Left ventricle myocardium inferior (tissue), 1 donor: ENCODE measurements around the gene HOXA3. TPM values are rescaled to one million over a fixed set of nuclear protein-coding genes. Genes with fewer than 3 reads are reported as not detected.

Experiments used
- DNase-seq: peaks from one replicate; pipeline ENCODE4 v3.0.0-alpha.2; 2020
- H3K27ac ChIP-seq: fragments of 200-600 bp; replicated peaks from 2 replicates; pipeline ENCODE4 v1.8.0; 2021
- H3K27me3 ChIP-seq: fragments of 200-600 bp; 2 replicates; pipeline ENCODE4 v1.8.0; 2021; ENCODE audit warnings: low read depth
- H3K36me3 ChIP-seq: fragments of 200-600 bp; 2 replicates; pipeline ENCODE4 v1.8.0; 2021
- H3K4me1 ChIP-seq: fragments of 200-600 bp; 2 replicates; pipeline ENCODE4 v1.8.0; 2021
- H3K4me3 ChIP-seq: fragments of 200-600 bp; 2 replicates; pipeline ENCODE4 v1.8.0; 2021; ENCODE audit warnings: mild to moderate bottlenecking, moderate library complexity
- H3K9me3 ChIP-seq: fragments of 200-600 bp; replicated peaks from 2 replicates; pipeline ENCODE4 v1.8.0; 2021
- intact Hi-C: fragments of 100-400 bp; cut with micrococcal nuclease; formaldehyde crosslinking; loops from one replicate; pipeline ENCODE4 v1.11.0; 2022
- total RNA-seq: library from RNA; stranded (reverse); fragmentation: NEBNext Ultra II Directional; extraction: Animal tissue kit (Norgen Biotek cat#: 25700); gene quantifications from one replicate; pipeline ENCODE4 v1.2.1, GENCODE V29; 2021
- TF ChIP-seq, protein P1 (sequence below): fragments of 200-600 bp; IDR thresholded peaks from 2 replicates; pipeline ENCODE4 v1.8.0; 2021; ENCODE audit warnings: antibody characterized with exemption, mild to moderate bottlenecking, borderline replicate concordance
- donor health status: DM: no; HTN: yes; CAD: no; lungs with severe emphysema.

Gene HOXA3
- total RNA-seq, 1 donor from 2014 or later, result not detected

DNA sequence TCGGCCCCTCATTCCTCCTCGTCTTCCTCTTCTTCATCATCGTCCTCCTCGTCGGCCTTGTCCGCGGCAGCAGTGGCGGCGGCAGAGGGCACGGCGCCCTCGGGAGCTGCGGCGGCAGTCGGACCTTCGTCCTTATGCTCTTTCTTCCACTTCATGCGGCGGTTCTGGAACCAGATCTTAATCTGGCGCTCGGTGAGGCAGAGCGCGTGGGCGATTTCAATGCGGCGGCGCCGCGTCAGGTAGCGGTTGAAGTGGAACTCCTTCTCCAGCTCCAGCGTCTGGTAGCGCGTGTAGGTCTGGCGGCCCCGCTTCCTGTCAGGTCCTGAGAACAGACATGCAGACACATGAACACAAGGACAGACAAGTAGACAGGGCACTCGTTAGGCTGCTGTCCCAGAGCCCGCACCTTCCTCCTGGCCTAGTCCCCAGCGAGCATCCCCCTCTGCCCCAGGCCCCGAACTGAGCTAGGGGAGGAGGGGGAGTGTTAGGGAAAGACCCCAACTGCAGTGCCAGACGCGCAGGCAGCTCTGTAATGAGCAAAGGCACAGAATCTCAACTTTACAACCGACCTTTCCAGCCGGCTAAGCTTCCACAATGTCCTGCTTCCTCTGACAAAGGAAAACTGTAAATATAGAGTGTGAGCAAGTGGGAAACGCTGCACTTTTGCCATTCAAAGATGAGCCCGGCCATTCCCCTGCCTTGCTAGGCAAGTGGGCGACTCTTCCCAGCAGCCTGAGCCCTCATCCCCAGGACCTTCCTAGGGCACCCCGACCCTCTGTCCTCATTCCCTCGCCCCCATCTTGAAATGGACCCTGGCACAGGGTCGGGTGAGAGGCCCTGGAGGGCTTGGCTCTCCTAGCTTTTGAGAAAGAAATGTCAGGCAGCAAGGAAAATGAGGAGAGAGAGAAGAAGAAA lies 2.8 kb upstream of the HOXA3 start:
- intact Hi-C loops, result no loop called here
- H3K27me3 ChIP-seq, result peaks cover 100% of the 10 kb centered on the region
- H3K9me3 ChIP-seq, result no peaks in the 10 kb centered on the region
- peaks cover 46% of the 10 kb centered on the region for H3K4me1 ChIP-seq
- no peak overlapping the region for H3K27ac ChIP-seq
- TF ChIP-seq, protein P1, sequence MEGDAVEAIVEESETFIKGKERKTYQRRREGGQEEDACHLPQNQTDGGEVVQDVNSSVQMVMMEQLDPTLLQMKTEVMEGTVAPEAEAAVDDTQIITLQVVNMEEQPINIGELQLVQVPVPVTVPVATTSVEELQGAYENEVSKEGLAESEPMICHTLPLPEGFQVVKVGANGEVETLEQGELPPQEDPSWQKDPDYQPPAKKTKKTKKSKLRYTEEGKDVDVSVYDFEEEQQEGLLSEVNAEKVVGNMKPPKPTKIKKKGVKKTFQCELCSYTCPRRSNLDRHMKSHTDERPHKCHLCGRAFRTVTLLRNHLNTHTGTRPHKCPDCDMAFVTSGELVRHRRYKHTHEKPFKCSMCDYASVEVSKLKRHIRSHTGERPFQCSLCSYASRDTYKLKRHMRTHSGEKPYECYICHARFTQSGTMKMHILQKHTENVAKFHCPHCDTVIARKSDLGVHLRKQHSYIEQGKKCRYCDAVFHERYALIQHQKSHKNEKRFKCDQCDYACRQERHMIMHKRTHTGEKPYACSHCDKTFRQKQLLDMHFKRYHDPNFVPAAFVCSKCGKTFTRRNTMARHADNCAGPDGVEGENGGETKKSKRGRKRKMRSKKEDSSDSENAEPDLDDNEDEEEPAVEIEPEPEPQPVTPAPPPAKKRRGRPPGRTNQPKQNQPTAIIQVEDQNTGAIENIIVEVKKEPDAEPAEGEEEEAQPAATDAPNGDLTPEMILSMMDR, result no peak
- H3K36me3 ChIP-seq, result no peaks in the 10 kb centered on the region
- peak overlapping the region; percentile 52 for H3K4me3 ChIP-seq
- no peak for DNase-seq

DNA sequence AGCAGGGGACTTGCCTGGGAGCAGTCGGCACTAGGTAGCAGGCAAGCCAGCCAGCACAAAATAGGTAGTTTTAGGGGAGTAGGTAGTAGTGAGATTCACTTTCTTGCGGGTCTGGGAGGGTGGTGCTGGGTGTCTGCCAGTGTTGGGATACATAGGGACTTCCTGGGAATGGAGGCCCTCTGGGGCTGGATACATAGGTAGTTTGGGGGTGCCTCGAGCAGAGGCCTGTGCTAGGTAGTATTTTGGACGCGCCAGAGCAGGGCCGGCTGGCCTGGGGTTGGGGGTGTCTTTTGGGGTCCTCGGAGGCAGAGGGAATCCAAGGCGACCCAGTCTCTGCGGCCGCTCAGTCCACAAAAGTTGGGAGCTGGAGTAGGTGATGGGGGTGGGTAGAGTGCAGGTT lies 2.0 kb upstream of the HOXA3 start:
- no peak overlapping the region for H3K4me3 ChIP-seq
- intact Hi-C loops, result no loop called here
- no peaks in the 10 kb centered on the region for H3K9me3 ChIP-seq
- H3K27me3 ChIP-seq, result peaks cover 100% of the 10 kb centered on the region
- H3K36me3 ChIP-seq, result no peaks in the 10 kb centered on the region
- no peak for DNase-seq
- no peak overlapping the region for H3K27ac ChIP-seq
- peaks cover 45% of the 10 kb centered on the region for H3K4me1 ChIP-seq
- TF ChIP-seq, protein P1, result no peak

DNA sequence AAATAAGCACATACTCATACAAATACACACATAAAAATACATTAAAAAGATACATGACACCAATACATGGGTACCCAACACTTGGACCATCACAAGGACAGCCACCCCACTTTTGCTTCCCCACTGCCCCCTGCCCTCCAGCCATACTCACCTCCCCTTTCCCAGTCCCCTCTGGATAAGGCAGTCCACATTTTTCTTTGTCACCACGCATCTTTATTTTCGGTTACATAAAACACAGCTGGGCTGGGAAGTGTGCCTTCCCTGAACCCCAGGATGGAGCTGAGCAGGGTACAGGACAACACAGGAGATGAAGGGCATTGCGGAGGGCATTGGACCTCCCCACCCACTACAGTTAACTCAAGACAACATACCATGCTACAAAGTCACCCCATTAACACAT lies 1.1 kb upstream of the HOXA3 start:
- H3K9me3 ChIP-seq, result no peaks in the 10 kb centered on the region
- TF ChIP-seq, protein P1, result no peak
- no peak overlapping the region for H3K4me3 ChIP-seq
- DNase-seq, result no peak
- no peaks in the 10 kb centered on the region for H3K36me3 ChIP-seq
- intact Hi-C loops, result no loop called here
- H3K27me3 ChIP-seq, result peaks cover 100% of the 10 kb centered on the region
- peaks cover 48% of the 10 kb centered on the region for H3K4me1 ChIP-seq
- H3K27ac ChIP-seq, result no peak overlapping the region

DNA sequence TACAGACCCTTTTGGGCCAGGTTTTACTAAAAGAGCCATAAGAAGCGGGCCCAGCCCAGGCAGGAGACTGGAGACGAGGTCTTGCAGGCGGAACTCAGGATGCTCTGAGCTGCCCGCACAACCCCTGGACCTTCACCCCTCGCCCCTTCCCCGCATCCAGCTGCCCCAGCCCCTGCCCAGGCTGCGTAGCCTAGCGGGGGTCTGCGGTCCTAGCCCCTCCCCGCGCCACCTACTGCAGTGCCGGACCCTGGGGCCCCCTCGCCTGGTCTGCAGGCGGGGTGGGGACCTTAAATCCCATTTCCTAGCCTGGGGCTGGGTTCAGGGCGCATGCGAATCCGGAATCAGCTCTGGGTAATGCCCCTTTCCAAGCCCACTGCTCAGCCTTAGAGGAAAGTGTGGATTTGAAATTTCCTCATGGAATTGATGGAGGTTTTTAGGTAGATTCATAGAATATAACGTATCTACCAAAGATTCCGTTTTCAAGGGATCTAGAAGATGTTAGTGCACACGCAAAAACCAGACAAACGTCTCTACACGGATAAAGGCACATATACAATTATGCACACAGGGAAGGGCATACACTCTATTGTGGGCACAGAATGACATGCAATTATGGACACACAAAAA lies 546 bp upstream of the HOXA3 start:
- no peak for DNase-seq
- TF ChIP-seq, protein P1, result no peak
- H3K36me3 ChIP-seq, result no peaks in the 10 kb centered on the region
- peak overlapping the region; percentile 28 for H3K4me3 ChIP-seq
- H3K9me3 ChIP-seq, result no peaks in the 10 kb centered on the region
- intact Hi-C loops, result no loop called here
- peaks cover 100% of the 10 kb centered on the region for H3K27me3 ChIP-seq
- peaks cover 54% of the 10 kb centered on the region for H3K4me1 ChIP-seq
- no peak overlapping the region for H3K27ac ChIP-seq

DNA sequence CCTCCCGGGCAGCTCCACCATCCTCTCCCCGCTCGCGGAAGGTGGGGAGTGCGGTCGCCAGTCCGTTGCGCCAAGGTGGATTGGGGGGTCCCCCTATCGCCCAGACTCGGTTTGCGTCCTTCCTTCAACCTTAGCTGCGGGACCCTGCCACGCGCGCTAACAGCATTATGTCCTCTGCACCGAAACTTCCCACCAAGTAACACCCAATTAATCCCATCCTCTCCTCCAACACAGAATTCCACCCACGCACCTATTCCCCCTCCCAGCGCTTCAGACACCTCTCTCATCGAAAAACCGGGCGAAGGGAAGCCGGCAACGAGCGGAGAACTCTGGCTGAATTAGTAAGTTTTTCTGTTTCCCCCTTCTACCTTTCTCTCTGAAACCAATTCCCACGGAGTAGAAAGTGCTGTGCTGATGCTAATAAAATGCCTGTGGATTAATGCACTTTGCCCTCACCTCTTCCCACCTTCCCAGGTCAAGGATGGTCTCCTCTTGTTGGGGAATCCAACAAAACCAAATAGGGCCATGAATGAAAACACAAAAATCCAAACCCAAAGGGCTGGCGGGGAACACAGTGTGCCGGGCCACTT lies 947 bp downstream of the HOXA3 start:
- TF ChIP-seq, protein P1, result no peak
- Histone ChIP-seq H3K27ac (no peak overlapping the region), H3K9me3 (no peaks in the 10 kb centered on the region), H3K4me3 (peak overlapping the region; percentile 55), H3K4me1 (peaks cover 62% of the 10 kb centered on the region), H3K36me3 (no peaks in the 10 kb centered on the region), H3K27me3 (peaks cover 100% of the 10 kb centered on the region)
- DNase-seq, result peak; percentile 12
- intact Hi-C loops, result no loop called here
